ENCODE data around the gene IL21. TPM values are rescaled to one million over a fixed set of nuclear protein-coding genes. Genes with fewer than 3 reads are reported as not detected.

IL21 gene
- total and polyA plus RNA-seq, 2 of the 13 experiments (the other 11 are each of a cell fraction or from before 2014, with no cell fraction given) = not detected

DNA sequence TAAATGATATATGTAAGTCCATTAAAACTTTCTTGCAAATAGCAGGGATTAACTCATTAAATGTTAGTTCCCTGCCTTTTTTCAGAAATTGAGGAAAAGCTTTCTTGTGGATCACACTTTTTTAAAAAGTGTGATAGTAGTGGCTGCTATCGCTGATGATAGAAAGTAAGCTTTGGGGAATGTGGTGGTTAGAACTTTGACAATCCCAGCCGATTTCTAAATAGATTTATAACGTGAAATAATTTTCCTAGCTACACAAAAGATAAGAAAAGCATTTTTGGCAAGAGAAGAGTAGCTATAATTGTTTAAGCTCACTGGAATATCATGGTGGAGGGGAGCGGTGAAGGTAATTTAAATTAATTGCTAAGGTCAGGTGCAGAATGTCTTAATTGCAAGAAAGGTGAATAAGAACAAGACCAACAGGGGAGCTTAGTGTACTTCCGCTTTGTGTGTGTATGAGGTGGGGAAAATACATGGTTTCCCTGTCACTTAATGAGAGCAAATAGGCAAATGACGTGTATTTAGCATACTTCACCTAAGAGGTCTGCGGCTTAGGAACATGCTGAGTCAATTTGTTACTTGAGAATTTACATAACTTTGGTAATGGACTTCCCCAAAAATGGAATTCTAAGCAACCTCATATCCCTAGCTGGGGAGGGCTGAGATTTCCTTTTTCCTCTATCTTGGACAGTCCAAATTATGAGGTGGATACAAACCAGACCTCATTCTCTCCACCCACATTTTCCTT lies 11.7 kb upstream of the IL21 start:
- in situ Hi-C loops (cut with HindIII; ENCODE audit: extremely low pct_ligation_motif_present, low pct_unique_long_range_greater_than_20kb) = no loop called here
- Histone ChIP-seq H3K4me1 (ENCODE audit: insufficient read depth, low read length) (no peaks in the 10 kb centered on the region), H3K36me3 (replicated peaks in 1 of 2; ENCODE audit: control insufficient read depth in 1 of 2, insufficient read depth in 2 of 2, low read length in 2 of 2) (no peaks in the 10 kb centered on the region), H3K9me3 (ENCODE audit: low read length) (no peaks in the 10 kb centered on the region), H3K79me2 (ENCODE audit: insufficient read depth, low read length) (no peaks in the 10 kb centered on the region), H3K4me2 (ENCODE audit: low read depth, low read length) (no peak overlapping the region), H3K9ac (ENCODE audit: insufficient read depth, low read depth, low read length) (no peak overlapping the region), H4K20me1 (ENCODE audit: insufficient read depth, low read length) (no peaks in the 10 kb centered on the region), H3K27ac (ENCODE audit: extremely low read length, insufficient read depth, low read length) (no peak overlapping the region), H3K4me3 (replicated peaks in 1 of 3; ENCODE audit: insufficient read depth in 1 of 3, low read depth in 2 of 3, low read length in 3 of 3) (no peak overlapping the region), H3K27me3 (ENCODE audit: control insufficient read depth in 1 of 2, insufficient read depth in 2 of 2, low read length in 2 of 2) (peaks cover 0 to 8% of the 10 kb centered on the region in 2 experiments; a peak in 3 of 5 replicates), H2AFZ (ENCODE audit: low read length) (no peak overlapping the region)
- ATAC-seq = no peak
- ChIA-PET CTCF (ENCODE audit: low intra/inter-chr PET ratio, low total read pairs) (no interaction called here), POLR2A (no interaction called here)
- no peak for DNase-seq (ENCODE audit: low spot score)
- intact Hi-C loops (cut with micrococcal nuclease; ENCODE audit: unreplicated experiment) = no loop called here
- 34% methylated on average over 7 of the region's 7 CpGs for WGBS (ENCODE audit: low lambda C conversion rate)
- no peak for FAIRE-seq
- no TSS peak for BruUV-seq (replicated peaks)
- no peak for TF ChIP-seq HNF1B (CRISPR knock-in tag; IDR thresholded peaks at IDR 0.05)
- no peak for TF ChIP-seq HMG20A (CRISPR knock-in tag; IDR thresholded peaks at IDR 0.05; ENCODE audit: borderline replicate concordance)
- no peak for TF ChIP-seq ZFX (CRISPR knock-in tag; IDR thresholded peaks at IDR 0.05; ENCODE audit: low read depth)
- no peak for TF ChIP-seq ZNF703 (CRISPR knock-in tag; IDR thresholded peaks at IDR 0.05; ENCODE audit: borderline replicate concordance)
- TF ChIP-seq AHR (CRISPR knock-in tag; IDR thresholded peaks at IDR 0.05) = no peak
- TF ChIP-seq MXD3 (CRISPR knock-in tag; IDR thresholded peaks at IDR 0.05) = no peak
- TF ChIP-seq, protein P1, sequence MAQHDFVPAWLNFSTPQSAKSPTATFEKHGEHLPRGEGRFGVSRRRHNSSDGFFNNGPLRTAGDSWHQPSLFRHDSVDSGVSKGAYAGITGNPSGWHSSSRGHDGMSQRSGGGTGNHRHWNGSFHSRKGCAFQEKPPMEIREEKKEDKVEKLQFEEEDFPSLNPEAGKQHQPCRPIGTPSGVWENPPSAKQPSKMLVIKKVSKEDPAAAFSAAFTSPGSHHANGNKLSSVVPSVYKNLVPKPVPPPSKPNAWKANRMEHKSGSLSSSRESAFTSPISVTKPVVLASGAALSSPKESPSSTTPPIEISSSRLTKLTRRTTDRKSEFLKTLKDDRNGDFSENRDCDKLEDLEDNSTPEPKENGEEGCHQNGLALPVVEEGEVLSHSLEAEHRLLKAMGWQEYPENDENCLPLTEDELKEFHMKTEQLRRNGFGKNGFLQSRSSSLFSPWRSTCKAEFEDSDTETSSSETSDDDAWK (CRISPR knock-in tag; IDR thresholded peaks at IDR 0.05) = no peak
- TF ChIP-seq, protein P2, sequence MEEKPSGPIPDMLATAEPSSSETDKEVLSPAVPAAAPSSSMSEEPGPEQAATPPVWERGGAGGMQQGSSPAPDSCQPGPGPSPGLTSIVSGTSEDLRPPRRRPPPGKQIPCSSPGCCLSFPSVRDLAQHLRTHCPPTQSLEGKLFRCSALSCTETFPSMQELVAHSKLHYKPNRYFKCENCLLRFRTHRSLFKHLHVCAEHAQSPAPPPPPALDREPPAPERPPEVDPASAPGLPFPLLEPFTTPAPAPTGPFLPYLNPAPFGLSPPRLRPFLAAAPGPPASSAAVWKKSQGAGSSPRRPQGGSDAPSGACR (CRISPR knock-in tag; IDR thresholded peaks at IDR 0.05) = no peak
- no peak for TF ChIP-seq IRF9 (CRISPR knock-in tag; IDR thresholded peaks at IDR 0.05; ENCODE audit: borderline replicate concordance)
- no peak for TF ChIP-seq SRSF4 (IDR thresholded peaks at IDR 0.05; ENCODE audit: low read depth, low read length, poor library complexity, severe bottlenecking)
- TF ChIP-seq, protein P3, sequence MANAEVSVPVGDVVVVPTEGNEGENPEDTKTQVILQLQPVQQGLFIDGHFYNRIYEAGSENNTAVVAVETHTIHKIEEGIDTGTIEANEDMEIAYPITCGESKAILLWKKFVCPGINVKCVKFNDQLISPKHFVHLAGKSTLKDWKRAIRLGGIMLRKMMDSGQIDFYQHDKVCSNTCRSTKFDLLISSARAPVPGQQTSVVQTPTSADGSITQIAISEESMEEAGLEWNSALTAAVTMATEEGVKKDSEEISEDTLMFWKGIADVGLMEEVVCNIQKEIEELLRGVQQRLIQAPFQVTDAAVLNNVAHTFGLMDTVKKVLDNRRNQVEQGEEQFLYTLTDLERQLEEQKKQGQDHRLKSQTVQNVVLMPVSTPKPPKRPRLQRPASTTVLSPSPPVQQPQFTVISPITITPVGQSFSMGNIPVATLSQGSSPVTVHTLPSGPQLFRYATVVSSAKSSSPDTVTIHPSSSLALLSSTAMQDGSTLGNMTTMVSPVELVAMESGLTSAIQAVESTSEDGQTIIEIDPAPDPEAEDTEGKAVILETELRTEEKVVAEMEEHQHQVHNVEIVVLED (CRISPR knock-in tag; IDR thresholded peaks at IDR 0.05; ENCODE audit: borderline replicate concordance) = no peak
- no peak for TF ChIP-seq DMAP1 (CRISPR knock-in tag; IDR thresholded peaks at IDR 0.05)
- no peak for TF ChIP-seq ZEB1 (IDR thresholded peaks at IDR 0.05; ENCODE audit: insufficient replicate concordance, low read depth)
- no peak for TF ChIP-seq GFI1 (CRISPR knock-in tag; IDR thresholded peaks at IDR 0.05; ENCODE audit: borderline replicate concordance)
